Keratinocyte (primary cell): ENCODE results near the gene OTUD5. TPM values are rescaled to one million over a fixed set of nuclear protein-coding genes. Genes with fewer than 3 reads are reported as not detected.

Source experiments
- DNase-seq: peaks from one replicate; pipeline ENCODE4 v3.0.0-alpha.2; 2011; ENCODE audit warnings: low read depth, missing footprints, low spot score
- FAIRE-seq: peaks from 2 replicates; lab custom pipeline; 2011; peaks lifted over from hg19 to GRCh38; lab: Jason Lieb, UNC
- H2AFZ ChIP-seq: 2 replicates; pipeline ENCODE4 v1.6.0; 2012; ENCODE audit warnings: low read length, control low read depth, inconsistent platforms; ENCODE audit not compliant: control insufficient read depth
- H3K27ac ChIP-seq: 2 replicates; pipeline ENCODE4 v1.5.1; 2011; ENCODE audit warnings: low read length; ENCODE audit not compliant: control insufficient read depth, insufficient read depth
- H3K27me3 ChIP-seq: 3 replicates; pipeline ENCODE4 v1.6.0; 2011; ENCODE audit warnings: low read length; ENCODE audit not compliant: control insufficient read depth, insufficient read depth; ENCODE audit errors: extremely low read depth
- H3K36me3 ChIP-seq, 2 experiments: 2 replicates in 1 of 2; 3 replicates in 1 of 2; pipeline ENCODE4 v1.5.1; 2011; ENCODE audit warnings: low read length in 2 of 2, mild to moderate bottlenecking in 1 of 2; ENCODE audit not compliant: control insufficient read depth in 2 of 2, insufficient read depth in 2 of 2; ENCODE audit errors: extremely low read depth in 1 of 2
- H3K4me1 ChIP-seq: 3 replicates; pipeline ENCODE4 v1.5.1; 2011; ENCODE audit warnings: low read length; ENCODE audit not compliant: control insufficient read depth, insufficient read depth; ENCODE audit errors: extremely low read depth
- H3K4me2 ChIP-seq: 3 replicates; pipeline ENCODE4 v1.6.0; 2011; ENCODE audit warnings: low read depth, low read length; ENCODE audit not compliant: control insufficient read depth, insufficient read depth; ENCODE audit errors: extremely low read depth
- H3K4me3 ChIP-seq, 3 experiments: fragments of 200-600 bp in 1 of 3; sonication (generic) in 1 of 3; 2 replicates in 2 of 3; 3 replicates in 1 of 3; pipeline ENCODE4 v1.5.1; 2011 to 2016; ENCODE audit warnings: low read length in 3 of 3, mild to moderate bottlenecking in 3 of 3, control low read depth in 2 of 3, inconsistent platforms in 1 of 3, low read depth in 1 of 3, mixed read lengths in 1 of 3, mixed run types in 1 of 3, moderate library complexity in 1 of 3; ENCODE audit not compliant: control insufficient read depth in 2 of 3, insufficient read depth in 2 of 3; ENCODE audit errors: extremely low read depth in 1 of 3
- H3K79me2 ChIP-seq: 2 replicates; pipeline ENCODE4 v1.6.0; 2012; ENCODE audit warnings: low read length; ENCODE audit not compliant: control insufficient read depth, insufficient read depth
- H3K9ac ChIP-seq: 3 replicates; pipeline ENCODE4 v1.6.0; 2011; ENCODE audit warnings: low read length; ENCODE audit not compliant: control insufficient read depth, insufficient read depth; ENCODE audit errors: extremely low read depth
- H3K9me1 ChIP-seq: 3 replicates; pipeline ENCODE4 v1.6.0; 2011; ENCODE audit warnings: low read length; ENCODE audit not compliant: control insufficient read depth, insufficient read depth; ENCODE audit errors: extremely low read depth
- H3K9me3 ChIP-seq: 2 replicates; pipeline ENCODE4 v1.5.1; 2012; ENCODE audit warnings: low read depth, low read length; ENCODE audit not compliant: control insufficient read depth
- H4K20me1 ChIP-seq: 3 replicates; pipeline ENCODE4 v1.6.0; 2011; ENCODE audit warnings: low read length; ENCODE audit not compliant: control insufficient read depth, insufficient read depth; ENCODE audit errors: extremely low read depth
- EZH2 ChIP-seq: IDR thresholded peaks from one replicate; pipeline ENCODE4 v1.6.1; 2012; ENCODE audit warnings: inconsistent platforms, mild to moderate bottlenecking, low read length, moderate library complexity
- dilution Hi-C: fragments of 300-500 bp; cut with MboI; formaldehyde crosslinking; loops from one replicate; pipeline ENCODE4 v1.7.0; 2020; ENCODE audit warnings: low sequenced_read_pairs; ENCODE audit not compliant: extremely low pct_ligation_motif_present
- polyA plus RNA-seq, 5 experiments: library from polyadenylated mRNA; depleted of rRNA in 3 of 5; stranded (reverse) in 3 of 5; stranded (forward) in 1 of 5; unstranded in 1 of 5; fragments of >200 nt; gene quantifications; 1 replicate in 1 of 5; 2 replicates in 3 of 5; 3 replicates in 1 of 5; pipeline versions ENCODE4 v1.2.1 to v1.2.3, GENCODE V29; 2011 to 2012; ENCODE audit warnings: missing spikeins in 2 of 5, low read depth in 1 of 5, low replicate concordance in 1 of 5
- TF ChIP-seq, protein P1 (sequence below), 3 experiments: IDR thresholded peaks in 1 of 3; conservative IDR thresholded peaks in 1 of 3; optimal IDR thresholded peaks in 1 of 3; 2 replicates in 2 of 3; 3 replicates in 1 of 3; pipeline versions ENCODE3 to v1.5.1; 2011; ENCODE audit warnings: low read length in 3 of 3, mild to moderate bottlenecking in 3 of 3, moderate library complexity in 2 of 3, control low read depth in 1 of 3, inconsistent platforms in 1 of 3; ENCODE audit not compliant: insufficient read depth in 2 of 3; ENCODE audit errors: extremely low read depth in 1 of 3

The OTUD5 gene
- polyA plus RNA-seq, 1 donor (not counting 4 experiments of a cell fraction or from before 2014, with no cell fraction given): 40.3 TPM

DNA sequence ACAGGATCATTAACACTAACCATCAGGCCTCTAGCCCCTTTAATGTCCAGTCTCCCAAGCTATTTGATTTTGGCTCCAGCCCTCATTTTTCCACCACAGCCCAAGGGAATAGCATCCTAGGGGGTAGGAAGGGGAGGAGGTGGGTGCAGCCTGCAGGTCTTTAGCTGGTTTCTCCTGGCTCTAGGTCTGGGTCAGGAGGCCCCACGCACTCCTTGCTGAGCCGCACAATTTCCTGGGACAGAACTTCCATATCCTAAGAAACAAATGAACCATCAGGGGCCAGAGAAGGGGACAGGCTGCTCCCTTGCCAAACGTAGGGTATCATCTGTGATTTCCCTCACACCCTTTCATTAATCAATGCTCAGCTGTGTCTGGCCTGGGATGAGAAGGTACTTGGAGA is 16.6 kb upstream of the OTUD5 start:
- no peak for DNase-seq
- Histone ChIP-seq H3K9me1 (no peaks in the 10 kb centered on the region), H3K27ac (no peak overlapping the region), H3K79me2 (no peaks in the 10 kb centered on the region), H3K4me2 (no peak overlapping the region), H3K4me1 (peaks cover 5% of the 10 kb centered on the region), H3K9ac (no peak overlapping the region), H4K20me1 (no peaks in the 10 kb centered on the region), H3K4me3 (no peak overlapping the region), H2AFZ (no peak overlapping the region), H3K36me3 (peaks cover 0 to 6% of the 10 kb centered on the region in 2 experiments), H3K27me3 (no peaks in the 10 kb centered on the region), H3K9me3 (no peaks in the 10 kb centered on the region)
- TF ChIP-seq EZH2: no peak
- TF ChIP-seq, protein P1, sequence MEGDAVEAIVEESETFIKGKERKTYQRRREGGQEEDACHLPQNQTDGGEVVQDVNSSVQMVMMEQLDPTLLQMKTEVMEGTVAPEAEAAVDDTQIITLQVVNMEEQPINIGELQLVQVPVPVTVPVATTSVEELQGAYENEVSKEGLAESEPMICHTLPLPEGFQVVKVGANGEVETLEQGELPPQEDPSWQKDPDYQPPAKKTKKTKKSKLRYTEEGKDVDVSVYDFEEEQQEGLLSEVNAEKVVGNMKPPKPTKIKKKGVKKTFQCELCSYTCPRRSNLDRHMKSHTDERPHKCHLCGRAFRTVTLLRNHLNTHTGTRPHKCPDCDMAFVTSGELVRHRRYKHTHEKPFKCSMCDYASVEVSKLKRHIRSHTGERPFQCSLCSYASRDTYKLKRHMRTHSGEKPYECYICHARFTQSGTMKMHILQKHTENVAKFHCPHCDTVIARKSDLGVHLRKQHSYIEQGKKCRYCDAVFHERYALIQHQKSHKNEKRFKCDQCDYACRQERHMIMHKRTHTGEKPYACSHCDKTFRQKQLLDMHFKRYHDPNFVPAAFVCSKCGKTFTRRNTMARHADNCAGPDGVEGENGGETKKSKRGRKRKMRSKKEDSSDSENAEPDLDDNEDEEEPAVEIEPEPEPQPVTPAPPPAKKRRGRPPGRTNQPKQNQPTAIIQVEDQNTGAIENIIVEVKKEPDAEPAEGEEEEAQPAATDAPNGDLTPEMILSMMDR (optimal IDR thresholded peaks at IDR 0.05 in 1 of 3, IDR thresholded peaks at IDR 0.05 in 1 of 3, conservative IDR thresholded peaks at IDR 0.05 in 1 of 3; ENCODE audit: extremely low read depth in 1 of 3, insufficient read depth in 2 of 3, low read length in 3 of 3): no peak
- dilution Hi-C loops: no loop called here
- FAIRE-seq: no peak

GRCh38 chrX:48972220-48973164 is 15.1 kb upstream of the OTUD5 start:
- Histone ChIP-seq H3K9me3 (no peaks in the 10 kb centered on the region), H3K9me1 (no peaks in the 10 kb centered on the region), H4K20me1 (no peaks in the 10 kb centered on the region), H2AFZ (no peak overlapping the region), H3K27me3 (no peaks in the 10 kb centered on the region), H3K4me1 (peaks cover 5% of the 10 kb centered on the region), H3K79me2 (no peaks in the 10 kb centered on the region), H3K36me3 (no peaks in the 10 kb centered on the region), H3K4me2 (peak overlapping the region; percentile 63), H3K9ac (no peak overlapping the region), H3K27ac (no peak overlapping the region), H3K4me3 (peak overlapping the region in 1 of 3 experiments; percentile 44)
- dilution Hi-C loops: no loop called here
- FAIRE-seq (no peak), DNase-seq (no peak)
- TF ChIP-seq EZH2: no peak
- TF ChIP-seq, protein P1 (optimal IDR thresholded peaks at IDR 0.05 in 1 of 3, IDR thresholded peaks at IDR 0.05 in 1 of 3, conservative IDR thresholded peaks at IDR 0.05 in 1 of 3; ENCODE audit: extremely low read depth in 1 of 3, insufficient read depth in 2 of 3, low read length in 3 of 3): peak in 2 of 3 experiments; percentile 56 to 63
